Thoracic aorta (tissue), 2 donors: ENCODE results near the gene OGG1. TPM values are rescaled to one million over a fixed set of nuclear protein-coding genes. Genes with fewer than 3 reads are reported as not detected.

Experiments
- ATAC-seq: fragments of 150-250 bp; one replicate; pipeline ENCODE4 v1.8.0; 2017; ENCODE audit warnings: low read depth; ENCODE audit not compliant: insufficient number of reproducible peaks, low FRiP score
- DNase-seq: peaks from one replicate; pipeline ENCODE4 v3.0.0-alpha.2; 2020; ENCODE audit warnings: low spot score
- H3K27ac ChIP-seq, 2 donors: fragments of 200-600 bp; sonication (generic); 1 replicate in 1 of 2; 2 replicates in 1 of 2; pipeline ENCODE4 v1.5.1; 2016; ENCODE audit warnings: mild to moderate bottlenecking in 2 of 2, moderate library complexity in 2 of 2
- H3K27me3 ChIP-seq: fragments of 200-600 bp; sonication (generic); replicated peaks from 2 replicates; pipeline ENCODE4 v1.6.0; 2016; ENCODE audit warnings: mild to moderate bottlenecking; ENCODE audit not compliant: insufficient read depth
- H3K36me3 ChIP-seq: fragments of 200-600 bp; sonication (generic); one replicate; pipeline ENCODE4 v1.5.1; 2016
- H3K4me1 ChIP-seq, 2 donors: fragments of 200-600 bp; sonication (generic); 1 replicate in 1 of 2; 2 replicates in 1 of 2; pipeline versions ENCODE4 v1.5.1 to v1.6.0; 2016; ENCODE audit warnings: low read depth in 2 of 2, mild to moderate bottlenecking in 1 of 2; ENCODE audit not compliant: control insufficient read depth in 1 of 2
- H3K4me3 ChIP-seq: fragments of 200-600 bp; sonication (generic); 2 replicates; pipeline ENCODE4 v1.5.1; 2016; ENCODE audit warnings: mild to moderate bottlenecking
- H3K9me3 ChIP-seq: fragments of 200-600 bp; sonication (generic); 2 replicates; pipeline ENCODE4 v1.5.1; 2016
- CTCF ChIP-seq: fragments of 200-600 bp; sonication (generic); IDR thresholded peaks from one replicate; pipeline ENCODE4 v1.5.1; 2019; ENCODE audit warnings: antibody characterized with exemption
- total RNA-seq, 2 donors: library from RNA; depleted of rRNA; stranded (reverse); fragments of >200 nt; gene quantifications; one replicate each; pipeline versions ENCODE4 v1.1.0 to v1.2.3, GENCODE V29; 2016

OGG1 gene
- total RNA-seq, 2 donors from 2014 or later = 23.0 to 26.3 TPM

GRCh38 chr3:9703736-9704346 is 45.9 kb upstream of the OGG1 start, which contains the start of gene CPNE9:
TSS of gene CPNE9 (plus strand) at chr3:9703833. CDS start at chr3:9703997, 164 bp downstream.
- peak within 1 kb of the TSS; percentile 56 for H3K4me3 ChIP-seq
- no peaks in the 10 kb centered on the region for H3K9me3 ChIP-seq
- no peaks in the 10 kb centered on the region for H3K27me3 ChIP-seq
- DNase-seq (no peak), ATAC-seq (no peak)
- no peak for TF ChIP-seq CTCF
- H3K4me1 ChIP-seq = peaks cover 13 to 18% of the 10 kb centered on the region in 2 donors
- no peak within 1 kb of the TSS for H3K27ac ChIP-seq
- peaks cover 11% of the 10 kb centered on the region for H3K36me3 ChIP-seq

GRCh38 chr3:9704347-9705322 is 45.1 kb upstream of the OGG1 start:
- Histone ChIP-seq H3K27ac (no peak overlapping the region), H3K36me3 (peaks cover 11% of the 10 kb centered on the region), H3K27me3 (no peaks in the 10 kb centered on the region), H3K9me3 (no peaks in the 10 kb centered on the region), H3K4me1 (peaks cover 13 to 18% of the 10 kb centered on the region in 2 donors), H3K4me3 (peak overlapping the region; percentile 56)
- ATAC-seq = no peak
- DNase-seq = no peak
- TF ChIP-seq CTCF = no peak

- no peak overlapping the region for H3K27ac ChIP-seq
- no peak overlapping the region for H3K4me3 ChIP-seq
- H3K4me1 ChIP-seq = no peaks in the 10 kb centered on the region
- H3K9me3 ChIP-seq = no peaks in the 10 kb centered on the region
- TF ChIP-seq CTCF = no peak
- ATAC-seq (no peak), DNase-seq (no peak)
- H3K27me3 ChIP-seq = no peaks in the 10 kb centered on the region
- H3K36me3 ChIP-seq = no peaks in the 10 kb centered on the region
Measured at GRCh38 chr3:9710174-9710739, 39.5 kb upstream of the OGG1 start.

- no peak for TF ChIP-seq CTCF
- Histone ChIP-seq H3K27me3 (no peaks in the 10 kb centered on the region), H3K27ac (no peak overlapping the region), H3K36me3 (no peaks in the 10 kb centered on the region), H3K4me3 (no peak overlapping the region), H3K4me1 (peaks cover 3 to 10% of the 10 kb centered on the region in 2 donors), H3K9me3 (no peaks in the 10 kb centered on the region)
- ATAC-seq (no peak), DNase-seq (no peak)
Measured at GRCh38 chr3:9712415-9712814, 37.3 kb upstream of the OGG1 start.

- no peak for ATAC-seq
- H3K9me3 ChIP-seq = no peaks in the 10 kb centered on the region
- H3K27me3 ChIP-seq = no peaks in the 10 kb centered on the region
- H3K4me3 ChIP-seq = no peak overlapping the region
- H3K36me3 ChIP-seq = no peaks in the 10 kb centered on the region
- H3K4me1 ChIP-seq = peaks cover 3 to 10% of the 10 kb centered on the region in 2 donors
- H3K27ac ChIP-seq = no peak overlapping the region
- DNase-seq = no peak
- no peak for TF ChIP-seq CTCF
Measured at GRCh38 chr3:9713142-9713541, 36.6 kb upstream of the OGG1 start.
